Iris pigment epithelial cell (primary cell): Measurements from ENCODE around the gene PFKFB3.
"Not testable (repeated sequence)": the region's sequence is repeated elsewhere in the genome, so short reads cannot be mapped to it uniquely, and the experiment has no call there.

Experiments used
- DNase-seq: peaks from one replicate; pipeline ENCODE4 v3.0.0-alpha.2; 2011; ENCODE audit warnings: low read depth

The PFKFB3 gene

DNA sequence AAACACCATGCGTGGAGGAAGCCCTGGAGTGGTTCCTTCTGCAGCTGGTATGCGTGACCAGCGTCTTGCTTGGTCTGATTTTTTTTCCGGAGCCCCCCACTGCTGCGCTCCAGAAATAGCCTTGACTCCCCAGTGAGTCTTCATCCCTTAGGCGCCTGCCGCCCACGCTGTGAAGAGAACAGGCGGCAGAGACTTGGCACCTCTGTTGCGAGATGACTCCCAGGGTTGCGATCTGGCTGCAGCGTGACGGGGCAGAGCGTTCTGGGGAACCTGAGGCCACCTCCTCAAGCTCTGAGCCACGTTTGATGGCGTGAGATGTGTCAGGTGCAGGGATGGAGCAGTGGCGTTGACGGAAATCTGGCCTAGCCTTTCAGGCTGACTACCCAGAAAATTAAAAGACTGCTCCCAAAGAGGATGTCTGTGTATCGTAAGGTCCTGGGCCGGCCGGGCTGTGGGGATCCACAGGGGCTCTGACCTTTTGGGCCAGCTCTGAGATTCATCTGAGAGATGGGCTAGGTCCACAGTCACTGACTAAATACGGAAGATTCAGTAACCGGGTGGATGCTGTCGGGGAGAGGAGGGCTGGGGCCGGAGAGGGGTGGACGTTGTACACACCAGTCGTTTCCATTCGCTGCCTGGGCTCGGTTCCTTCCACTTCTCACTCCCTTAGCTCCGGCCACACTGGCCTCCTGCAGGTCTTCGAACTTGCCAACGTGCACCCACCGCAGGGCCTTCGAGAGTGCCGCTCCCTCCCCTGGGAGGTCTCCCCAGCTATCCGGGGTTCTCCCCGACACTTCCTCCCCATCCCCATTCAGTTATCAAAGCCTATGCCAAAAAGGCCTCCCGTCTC lies 33.8 kb downstream of the PFKFB3 start:
- DNase-seq, result no peak

- DNase-seq, result no peak
Measured at GRCh38 chr10:6237199-6237530, 34.4 kb downstream of the PFKFB3 start.

- DNase-seq, result not testable (repeated sequence)
Measured at GRCh38 chr10:6238587-6239212, 36.0 kb downstream of the PFKFB3 start.

DNA sequence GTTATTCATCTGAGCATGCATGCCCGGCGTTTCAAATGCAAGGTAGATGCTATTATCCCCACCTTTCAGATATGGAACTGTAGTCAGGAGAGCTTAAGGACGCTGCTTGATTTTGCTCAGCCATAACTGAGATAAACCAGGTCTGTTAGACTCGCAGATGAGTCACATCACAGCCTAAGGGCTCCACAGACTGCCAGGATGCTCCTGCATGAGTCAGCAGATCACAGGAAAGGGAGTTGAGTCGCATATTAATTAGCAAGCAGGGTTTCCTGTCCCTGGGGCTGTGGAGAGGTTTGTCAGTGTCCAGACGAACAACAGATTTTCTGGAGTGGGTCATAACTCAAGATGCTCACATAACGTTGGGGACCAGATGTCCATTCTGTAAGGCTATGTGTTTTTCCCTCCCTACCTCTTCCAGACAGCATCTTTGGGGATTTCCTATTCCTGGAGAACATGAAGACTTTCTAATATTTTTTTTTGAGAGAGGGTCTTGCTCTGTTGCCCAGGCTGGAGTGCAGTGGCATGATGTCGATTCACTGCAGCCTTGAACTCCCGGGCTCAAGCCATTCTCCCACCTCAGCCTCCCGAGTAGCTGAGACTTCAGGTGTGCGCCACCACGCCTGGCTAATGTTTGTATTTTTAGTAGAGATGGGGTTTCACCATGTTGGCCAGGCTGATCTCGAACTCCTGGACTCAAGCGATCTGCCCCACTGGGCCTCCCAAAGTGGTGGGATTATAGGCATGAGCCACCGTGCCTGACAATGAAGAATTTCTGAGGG lies 36.7 kb downstream of the PFKFB3 start:
- DNase-seq, result peak; percentile 99

DNA sequence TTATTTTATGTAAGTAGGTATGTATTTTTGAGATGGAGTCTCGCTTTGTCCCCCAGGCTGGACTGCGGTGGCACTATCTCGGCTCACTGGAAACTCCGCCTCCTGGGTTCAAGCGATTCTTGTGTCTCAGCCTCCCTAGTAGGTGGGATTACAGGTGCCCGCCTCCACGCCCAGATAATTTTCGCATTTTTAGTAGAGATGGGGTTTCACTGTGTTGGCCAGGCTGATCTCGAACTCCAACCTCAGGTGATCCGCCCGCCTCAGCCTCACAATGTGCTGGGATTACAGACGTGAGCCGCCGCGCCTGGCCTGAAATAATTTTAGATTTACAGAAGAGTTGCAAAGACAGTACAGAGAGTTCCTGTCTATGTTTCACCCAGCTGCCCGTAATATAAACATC lies 37.5 kb downstream of the PFKFB3 start:
- no peak for DNase-seq

GRCh38 chr10:6242089-6242488 lies 39.4 kb downstream of the PFKFB3 start:
- DNase-seq, result no peak

- DNase-seq, result no peak
Measured at GRCh38 chr10:6244510-6244909, 41.8 kb downstream of the PFKFB3 start.

- no peak for DNase-seq
Measured at GRCh38 chr10:6247041-6247712, 44.4 kb downstream of the PFKFB3 start.

DNA sequence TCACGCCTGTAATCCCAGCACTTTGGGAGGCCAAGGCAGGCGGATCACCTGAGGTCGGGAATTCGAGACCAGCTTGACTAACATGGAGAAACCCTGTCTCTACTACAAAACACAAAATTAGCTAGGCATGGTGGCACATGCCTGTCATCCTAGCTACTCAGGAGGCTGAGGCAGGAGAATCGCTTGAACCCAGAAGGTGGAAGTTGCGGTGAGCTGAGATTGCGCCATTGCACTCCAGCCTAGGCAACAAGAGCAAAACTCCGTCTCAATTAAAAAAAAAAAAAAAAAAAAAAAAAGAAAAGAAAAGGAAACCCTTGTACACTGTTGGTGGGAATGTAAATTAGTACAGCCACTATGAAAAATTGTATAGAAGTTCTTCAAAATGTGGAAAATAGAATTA lies 46.2 kb downstream of the PFKFB3 start:
- not testable (repeated sequence) for DNase-seq

DNA sequence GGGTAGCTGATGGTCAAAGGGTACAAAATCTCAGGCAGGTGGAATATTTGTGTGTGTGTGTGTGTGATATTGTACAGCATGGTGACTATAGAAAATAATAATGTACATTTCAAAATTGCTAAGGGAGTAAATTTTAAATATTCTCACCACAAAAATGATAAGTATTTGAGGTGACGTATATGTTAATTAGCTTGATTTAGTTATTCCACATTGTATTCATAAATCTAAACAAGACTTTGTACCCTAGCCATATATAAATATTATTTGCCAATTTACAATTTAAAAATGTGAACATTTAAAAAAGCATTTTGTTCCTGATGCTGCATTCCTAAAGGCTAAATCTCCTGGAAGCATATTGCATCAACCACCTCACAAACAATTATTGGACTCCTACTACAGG lies 47.0 kb downstream of the PFKFB3 start:
- no peak for DNase-seq

DNA sequence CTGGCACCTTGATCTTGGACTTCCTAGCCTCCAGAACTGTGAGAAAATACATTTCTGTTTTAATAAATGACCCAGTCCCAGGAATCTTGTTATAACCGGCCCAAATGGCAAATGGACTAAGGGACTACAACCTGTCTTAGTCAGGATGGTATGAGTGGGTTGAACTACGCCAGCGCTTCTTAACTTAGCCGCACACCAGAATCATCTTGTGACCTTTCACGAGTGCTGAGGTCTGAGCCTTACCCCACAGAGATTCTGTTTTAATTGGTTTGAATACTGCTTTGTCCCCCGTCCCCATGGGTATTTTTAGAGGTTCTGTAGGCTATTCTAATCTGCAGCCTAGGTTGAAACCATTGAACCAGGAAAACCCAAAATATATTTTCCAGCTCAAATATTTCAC lies 48.0 kb downstream of the PFKFB3 start:
- no peak for DNase-seq

- DNase-seq, result no peak
Measured at GRCh38 chr10:6254201-6254600, 51.5 kb downstream of the PFKFB3 start.

DNA sequence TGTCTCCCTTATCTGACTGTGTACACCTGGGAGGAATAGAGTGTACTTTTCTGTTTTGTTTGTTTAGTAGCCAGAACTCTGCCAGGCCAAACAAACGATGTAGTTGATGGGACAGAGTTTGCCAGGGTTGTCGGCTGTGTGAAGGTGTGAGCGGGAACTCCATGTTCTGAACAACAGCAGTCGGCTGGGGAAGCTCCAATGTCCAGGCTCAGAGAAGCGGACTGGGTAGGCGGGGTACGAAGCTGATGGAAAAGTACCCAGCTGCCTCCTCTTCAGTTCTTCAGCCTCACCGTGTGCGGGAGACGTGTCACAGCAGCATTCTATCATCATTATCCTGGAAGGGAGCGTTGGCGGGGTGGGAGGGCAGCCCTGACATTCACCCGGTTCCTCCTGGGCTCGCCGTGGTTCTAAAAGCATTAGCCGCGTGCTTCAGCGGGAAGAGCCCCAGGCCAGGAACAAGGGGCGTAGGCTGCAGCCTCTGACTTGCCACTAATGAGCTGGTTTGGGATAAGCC lies 52.9 kb downstream of the PFKFB3 start:
- DNase-seq, result no peak

DNA sequence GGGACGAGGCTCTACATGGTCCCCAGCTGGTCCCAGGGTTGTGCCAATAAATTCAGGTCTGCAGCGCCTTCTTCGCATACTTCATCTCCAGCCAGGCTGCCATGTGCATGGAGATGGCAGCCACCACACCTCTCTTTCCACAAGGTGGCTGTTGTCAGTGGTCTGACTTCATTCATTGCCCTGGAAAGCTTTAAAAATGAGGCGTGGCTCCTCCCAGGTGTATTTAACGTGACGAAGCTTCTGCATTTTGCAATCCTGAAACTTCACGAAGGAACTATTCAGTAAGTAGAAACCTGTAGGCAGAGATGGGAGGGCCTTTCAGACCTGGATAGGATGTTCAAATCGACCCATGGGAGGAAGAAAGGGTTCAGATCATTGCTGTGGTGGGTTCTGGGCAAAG lies 53.7 kb downstream of the PFKFB3 start:
- no peak for DNase-seq

GRCh38 chr10:6259153-6259552 lies 56.4 kb downstream of the PFKFB3 start:
- DNase-seq, result no peak

- DNase-seq, result no peak
Measured at GRCh38 chr10:6260843-6261242, 58.1 kb downstream of the PFKFB3 start.

DNA sequence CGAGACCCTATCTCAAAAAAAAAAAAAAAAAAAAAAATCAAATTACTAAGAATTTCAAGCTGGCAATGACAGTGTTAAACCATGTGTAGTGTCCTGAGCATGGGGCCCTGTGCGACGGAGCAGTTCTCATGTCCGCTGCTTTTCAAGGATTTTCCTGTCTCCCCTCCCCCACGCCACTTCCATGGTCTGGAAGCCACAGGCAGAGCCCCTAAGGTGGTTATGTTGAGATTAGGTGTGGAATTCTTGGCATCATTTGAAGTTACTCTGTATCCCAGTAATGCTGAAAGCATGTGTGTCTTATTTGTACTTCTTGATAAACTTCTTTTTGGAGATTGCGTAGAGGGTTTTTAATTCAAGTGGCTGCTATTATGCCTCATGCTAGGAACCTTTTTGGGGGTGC lies 65.2 kb downstream of the PFKFB3 start:
- DNase-seq, result no peak

DNA sequence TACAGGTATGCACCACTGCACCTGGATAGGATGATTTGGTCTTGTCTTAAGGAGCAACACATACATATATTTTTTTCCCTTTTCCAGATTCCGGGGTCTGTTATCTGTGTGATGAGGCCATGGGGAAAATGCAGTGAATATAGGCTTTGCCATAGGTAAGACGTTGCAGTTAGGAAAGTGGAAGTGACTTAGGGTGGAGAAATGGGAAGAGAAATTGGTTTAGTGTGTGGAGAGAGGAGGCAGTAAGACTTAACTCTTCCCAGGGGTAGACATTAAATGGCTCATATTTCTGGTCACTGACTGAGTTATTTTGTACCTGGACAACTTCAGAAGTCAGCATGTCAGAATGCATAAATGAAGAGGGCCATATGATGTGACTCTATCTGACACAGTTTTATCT lies 66.7 kb downstream of the PFKFB3 start:
- no peak for DNase-seq

DNA sequence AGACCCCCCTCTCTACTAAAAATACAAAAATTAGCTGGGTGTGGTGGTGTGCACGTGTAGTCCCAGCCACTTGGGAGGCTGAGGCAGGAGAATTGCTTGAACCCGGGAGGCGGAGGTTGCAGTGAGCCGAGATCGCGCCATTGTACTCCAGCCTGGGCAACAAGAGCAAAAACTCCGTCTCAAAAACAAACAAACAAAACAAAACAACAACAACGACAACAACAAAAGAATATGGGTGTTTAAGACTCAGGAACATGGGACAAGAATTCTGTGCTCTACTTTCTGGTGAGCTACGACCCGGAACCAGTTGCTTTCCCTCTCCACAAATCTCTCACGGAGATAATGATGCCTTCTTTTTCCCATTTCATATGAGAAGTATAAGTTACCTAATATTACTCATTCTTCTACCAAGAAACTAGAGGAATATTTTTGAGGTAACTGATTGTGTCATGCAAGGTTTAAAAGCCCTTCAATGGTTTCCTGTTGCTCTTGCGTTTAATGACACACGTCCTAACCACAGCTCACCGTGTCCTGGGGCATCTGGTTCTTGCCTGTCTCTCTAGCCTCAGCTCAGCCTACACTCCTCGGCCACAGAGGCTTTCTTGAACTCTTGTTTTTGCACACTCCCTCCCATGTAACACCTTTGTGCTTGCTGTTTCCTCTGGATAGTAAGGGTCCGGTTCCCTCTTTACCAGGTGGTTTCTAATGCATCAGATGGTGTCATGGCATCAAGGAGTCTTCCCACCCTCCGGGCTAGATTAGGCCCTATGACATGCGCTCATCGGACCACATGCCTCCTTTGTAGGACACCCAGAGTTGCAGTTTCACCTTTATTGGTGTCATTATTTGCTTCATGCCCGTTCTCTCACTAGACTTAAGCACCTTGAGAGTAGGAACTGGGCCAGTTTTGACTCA lies 67.5 kb downstream of the PFKFB3 start:
- DNase-seq, result peak; percentile 38

- no peak for DNase-seq
Measured at GRCh38 chr10:6270951-6271350, 68.2 kb downstream of the PFKFB3 start.

DNA sequence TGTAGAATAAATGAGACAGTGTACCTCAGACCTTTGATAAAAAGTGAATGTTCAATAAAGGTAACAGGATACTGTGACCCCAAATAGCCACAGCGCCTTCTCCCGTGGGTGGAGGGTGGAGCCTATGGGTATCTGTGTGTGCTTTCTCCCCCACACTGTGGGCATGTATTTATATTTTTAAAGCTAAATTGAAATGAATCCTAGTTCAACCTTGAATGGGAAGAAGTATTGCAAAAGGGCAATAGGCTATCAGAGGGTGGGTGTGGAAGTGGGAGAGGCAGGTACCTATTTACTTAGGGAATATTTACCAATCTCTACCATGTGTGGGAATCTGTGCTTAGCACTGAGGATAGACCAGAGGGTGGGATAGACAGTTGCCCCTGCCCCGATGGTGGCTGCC lies 68.9 kb downstream of the PFKFB3 start:
- no peak for DNase-seq
